HCT116 (cell line): ENCODE data around the gene KIAA1614.

ENCODE experiments used
- ELF1 ChIP-seq: IDR thresholded peaks from 2 replicates; pipeline ENCODE4 v1.6.1; 2012; ENCODE audit warnings: low read depth, borderline replicate concordance
- EZH2 ChIP-seq: fragments of 200-600 bp; sonication (generic); IDR thresholded peaks from 2 replicates; pipeline ENCODE4 v1.6.1; 2017; ENCODE audit warnings: antibody characterized with exemption, mixed run types
- POLR2A ChIP-seq: IDR thresholded peaks from 2 replicates; pipeline ENCODE4 v1.7.0; 2011; ENCODE audit warnings: borderline replicate concordance; ENCODE audit not compliant: insufficient read depth, insufficient read length; ENCODE audit errors: extremely low read depth
- POLR2AphosphoS5 ChIP-seq: IDR thresholded peaks from 2 replicates; pipeline ENCODE4 v1.6.1; 2011; ENCODE audit warnings: mild to moderate bottlenecking, low read depth, low read length, moderate library complexity
- RAD21 ChIP-seq: IDR thresholded peaks from 2 replicates; pipeline ENCODE4 v1.6.1; 2012; ENCODE audit warnings: low read depth, mild to moderate bottlenecking
- SIN3A ChIP-seq: IDR thresholded peaks from 2 replicates; pipeline ENCODE4 v1.6.1; 2012; ENCODE audit warnings: low read depth
- SRF ChIP-seq: IDR thresholded peaks from 2 replicates; pipeline ENCODE4 v1.6.1; 2012; ENCODE audit warnings: low read depth
- ZFX ChIP-seq: fragments of 450-650 bp; IDR thresholded peaks from 2 replicates; pipeline ENCODE4 v1.6.1; 2017
- TF ChIP-seq, protein P1 (sequence below), 3 experiments: fragments of 200-600 bp in 1 of 3; sonication (generic) in 1 of 3; IDR thresholded peaks in 2 of 3; conservative IDR thresholded peaks in 1 of 3; 2 replicates each; pipeline ENCODE4 v1.5.1; 2012 to 2017; ENCODE audit warnings: low read depth in 2 of 3, low read length in 2 of 3, antibody characterized with exemption in 1 of 3, borderline replicate concordance in 1 of 3, control low read depth in 1 of 3, mild to moderate bottlenecking in 1 of 3, mixed read lengths in 1 of 3, mixed run types in 1 of 3, moderate library complexity in 1 of 3; ENCODE audit not compliant: insufficient read depth in 1 of 3
- TF ChIP-seq, protein P2 (sequence below): IDR thresholded peaks from 2 replicates; pipeline ENCODE4 v1.6.1; 2011; ENCODE audit warnings: mild to moderate bottlenecking, low read length, moderate library complexity; ENCODE audit not compliant: insufficient replicate concordance; ENCODE audit errors: extremely low read depth
- TF ChIP-seq, protein P3 (sequence below): IDR thresholded peaks from 2 replicates; pipeline ENCODE4 v1.6.1; 2012; ENCODE audit warnings: low read depth
- TF ChIP-seq, protein P4 (sequence below): IDR thresholded peaks from 2 replicates; pipeline ENCODE4 v1.6.1; 2012

DNA sequence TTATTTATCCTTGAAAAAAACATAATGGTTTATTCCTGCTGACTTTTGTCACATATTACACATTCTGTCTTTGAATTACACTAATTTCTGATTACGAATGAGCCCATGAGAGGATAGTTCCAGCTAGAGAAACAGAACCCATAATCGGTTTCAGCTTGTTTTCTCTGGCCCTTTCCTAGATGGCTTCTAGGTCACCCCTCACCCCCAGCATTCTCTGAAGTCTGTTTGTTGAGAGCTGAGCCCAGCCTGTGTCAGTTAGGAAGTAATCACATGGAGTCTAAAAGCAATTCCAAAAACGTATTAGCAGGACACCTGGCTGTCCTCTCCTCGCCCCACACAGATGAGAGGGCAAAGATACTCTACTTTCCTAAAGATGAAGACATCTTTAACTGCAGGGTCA is 48.9 kb downstream of the KIAA1614 start:
- TF ChIP-seq, protein P1, sequence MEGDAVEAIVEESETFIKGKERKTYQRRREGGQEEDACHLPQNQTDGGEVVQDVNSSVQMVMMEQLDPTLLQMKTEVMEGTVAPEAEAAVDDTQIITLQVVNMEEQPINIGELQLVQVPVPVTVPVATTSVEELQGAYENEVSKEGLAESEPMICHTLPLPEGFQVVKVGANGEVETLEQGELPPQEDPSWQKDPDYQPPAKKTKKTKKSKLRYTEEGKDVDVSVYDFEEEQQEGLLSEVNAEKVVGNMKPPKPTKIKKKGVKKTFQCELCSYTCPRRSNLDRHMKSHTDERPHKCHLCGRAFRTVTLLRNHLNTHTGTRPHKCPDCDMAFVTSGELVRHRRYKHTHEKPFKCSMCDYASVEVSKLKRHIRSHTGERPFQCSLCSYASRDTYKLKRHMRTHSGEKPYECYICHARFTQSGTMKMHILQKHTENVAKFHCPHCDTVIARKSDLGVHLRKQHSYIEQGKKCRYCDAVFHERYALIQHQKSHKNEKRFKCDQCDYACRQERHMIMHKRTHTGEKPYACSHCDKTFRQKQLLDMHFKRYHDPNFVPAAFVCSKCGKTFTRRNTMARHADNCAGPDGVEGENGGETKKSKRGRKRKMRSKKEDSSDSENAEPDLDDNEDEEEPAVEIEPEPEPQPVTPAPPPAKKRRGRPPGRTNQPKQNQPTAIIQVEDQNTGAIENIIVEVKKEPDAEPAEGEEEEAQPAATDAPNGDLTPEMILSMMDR (IDR thresholded peaks at IDR 0.05 in 2 of 3, conservative IDR thresholded peaks at IDR 0.05 in 1 of 3; ENCODE audit: borderline replicate concordance in 1 of 3, insufficient read depth in 1 of 3, low read depth in 2 of 3, low read length in 2 of 3): no peak
- TF ChIP-seq SRF (no peak), POLR2AphosphoS5 (no peak), POLR2A (no peak), ZFX (no peak), EZH2 (no peak), SIN3A (no peak), ELF1 (no peak), RAD21 (no peak)
- TF ChIP-seq, protein P2, sequence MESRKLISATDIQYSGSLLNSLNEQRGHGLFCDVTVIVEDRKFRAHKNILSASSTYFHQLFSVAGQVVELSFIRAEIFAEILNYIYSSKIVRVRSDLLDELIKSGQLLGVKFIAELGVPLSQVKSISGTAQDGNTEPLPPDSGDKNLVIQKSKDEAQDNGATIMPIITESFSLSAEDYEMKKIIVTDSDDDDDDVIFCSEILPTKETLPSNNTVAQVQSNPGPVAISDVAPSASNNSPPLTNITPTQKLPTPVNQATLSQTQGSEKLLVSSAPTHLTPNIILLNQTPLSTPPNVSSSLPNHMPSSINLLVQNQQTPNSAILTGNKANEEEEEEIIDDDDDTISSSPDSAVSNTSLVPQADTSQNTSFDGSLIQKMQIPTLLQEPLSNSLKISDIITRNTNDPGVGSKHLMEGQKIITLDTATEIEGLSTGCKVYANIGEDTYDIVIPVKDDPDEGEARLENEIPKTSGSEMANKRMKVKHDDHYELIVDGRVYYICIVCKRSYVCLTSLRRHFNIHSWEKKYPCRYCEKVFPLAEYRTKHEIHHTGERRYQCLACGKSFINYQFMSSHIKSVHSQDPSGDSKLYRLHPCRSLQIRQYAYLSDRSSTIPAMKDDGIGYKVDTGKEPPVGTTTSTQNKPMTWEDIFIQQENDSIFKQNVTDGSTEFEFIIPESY: no peak
- TF ChIP-seq, protein P3, sequence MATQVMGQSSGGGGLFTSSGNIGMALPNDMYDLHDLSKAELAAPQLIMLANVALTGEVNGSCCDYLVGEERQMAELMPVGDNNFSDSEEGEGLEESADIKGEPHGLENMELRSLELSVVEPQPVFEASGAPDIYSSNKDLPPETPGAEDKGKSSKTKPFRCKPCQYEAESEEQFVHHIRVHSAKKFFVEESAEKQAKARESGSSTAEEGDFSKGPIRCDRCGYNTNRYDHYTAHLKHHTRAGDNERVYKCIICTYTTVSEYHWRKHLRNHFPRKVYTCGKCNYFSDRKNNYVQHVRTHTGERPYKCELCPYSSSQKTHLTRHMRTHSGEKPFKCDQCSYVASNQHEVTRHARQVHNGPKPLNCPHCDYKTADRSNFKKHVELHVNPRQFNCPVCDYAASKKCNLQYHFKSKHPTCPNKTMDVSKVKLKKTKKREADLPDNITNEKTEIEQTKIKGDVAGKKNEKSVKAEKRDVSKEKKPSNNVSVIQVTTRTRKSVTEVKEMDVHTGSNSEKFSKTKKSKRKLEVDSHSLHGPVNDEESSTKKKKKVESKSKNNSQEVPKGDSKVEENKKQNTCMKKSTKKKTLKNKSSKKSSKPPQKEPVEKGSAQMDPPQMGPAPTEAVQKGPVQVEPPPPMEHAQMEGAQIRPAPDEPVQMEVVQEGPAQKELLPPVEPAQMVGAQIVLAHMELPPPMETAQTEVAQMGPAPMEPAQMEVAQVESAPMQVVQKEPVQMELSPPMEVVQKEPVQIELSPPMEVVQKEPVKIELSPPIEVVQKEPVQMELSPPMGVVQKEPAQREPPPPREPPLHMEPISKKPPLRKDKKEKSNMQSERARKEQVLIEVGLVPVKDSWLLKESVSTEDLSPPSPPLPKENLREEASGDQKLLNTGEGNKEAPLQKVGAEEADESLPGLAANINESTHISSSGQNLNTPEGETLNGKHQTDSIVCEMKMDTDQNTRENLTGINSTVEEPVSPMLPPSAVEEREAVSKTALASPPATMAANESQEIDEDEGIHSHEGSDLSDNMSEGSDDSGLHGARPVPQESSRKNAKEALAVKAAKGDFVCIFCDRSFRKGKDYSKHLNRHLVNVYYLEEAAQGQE: no peak
- TF ChIP-seq, protein P4, sequence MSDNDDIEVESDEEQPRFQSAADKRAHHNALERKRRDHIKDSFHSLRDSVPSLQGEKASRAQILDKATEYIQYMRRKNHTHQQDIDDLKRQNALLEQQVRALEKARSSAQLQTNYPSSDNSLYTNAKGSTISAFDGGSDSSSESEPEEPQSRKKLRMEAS: no peak
